Breast epithelium (tissue), 4 donors: Measurements from ENCODE around the gene G6PC3. TPM values are rescaled to one million over a fixed set of nuclear protein-coding genes. Genes with fewer than 3 reads are reported as not detected.
"Not testable (repeated sequence)": the region's sequence is repeated elsewhere in the genome, so short reads cannot be mapped to it uniquely, and the experiment has no call there.

ENCODE experiments used
- DNase-seq, 2 donors: peaks; one replicate each; pipeline ENCODE4 v3.0.0-alpha.2; 2019; ENCODE audit warnings: low spot score in 2 of 2
- H3K27ac ChIP-seq, 2 donors: fragments of 200-600 bp; sonication (generic) in 1 of 2; one replicate each; pipeline ENCODE4 v1.5.1; 2016 to 2019; ENCODE audit warnings: mild to moderate bottlenecking in 1 of 2
- H3K27me3 ChIP-seq, 2 donors: fragments of 200-600 bp; sonication (generic) in 1 of 2; one replicate each; pipeline versions ENCODE4 v1.5.1 to v1.6.0; 2017 to 2019; ENCODE audit warnings: control low read depth in 1 of 2, mild to moderate bottlenecking in 1 of 2
- H3K36me3 ChIP-seq: fragments of 200-600 bp; one replicate; pipeline ENCODE4 v1.5.1; 2019
- H3K4me1 ChIP-seq, 2 donors: fragments of 200-600 bp; sonication (generic); one replicate each; pipeline ENCODE4 v1.5.1; 2016 to 2019; ENCODE audit warnings: control low read depth in 1 of 2
- H3K4me3 ChIP-seq, 3 donors: fragments of 200-600 bp; sonication (generic); 1 replicate in 2 of 3; 2 replicates in 1 of 3; pipeline ENCODE4 v1.5.1; 2016 to 2019; ENCODE audit warnings: mild to moderate bottlenecking in 3 of 3, moderate library complexity in 2 of 3
- H3K9me3 ChIP-seq, 2 donors: fragments of 200-600 bp; sonication (generic) in 1 of 2; one replicate each; pipeline ENCODE4 v1.5.1; 2016 to 2019; ENCODE audit warnings: control low read depth in 1 of 2
- CTCF ChIP-seq, 3 donors: fragments of 450-650 bp; IDR thresholded peaks; one replicate each; pipeline ENCODE4 v1.5.1; 2016 to 2017; ENCODE audit warnings: antibody characterized with exemption in 3 of 3, mild to moderate bottlenecking in 3 of 3, moderate library complexity in 3 of 3
- POLR2A ChIP-seq: fragments of 450-650 bp; IDR thresholded peaks from one replicate; pipeline ENCODE4 v1.6.1; 2016; ENCODE audit warnings: antibody characterized with exemption, mild to moderate bottlenecking, moderate library complexity
- POLR2AphosphoS5 ChIP-seq, 3 donors: sonication (generic); formaldehyde crosslinking; IDR thresholded peaks; one replicate each; pipeline ENCODE4 v1.6.1; 2017; ENCODE audit warnings: antibody characterized with exemption in 3 of 3
- intact Hi-C: fragments of 100-400 bp; cut with DNase I; formaldehyde crosslinking; loops from one replicate; pipeline ENCODE4 v1.15.1; 2023; ENCODE audit warnings: low total_unique reads
- total RNA-seq, 3 donors: library from RNA; depleted of rRNA; stranded (reverse); fragments of >200 nt; gene quantifications; one replicate each; pipeline ENCODE4 v1.1.0, GENCODE V29; 2016

G6PC3 gene
- total RNA-seq, 3 donors from 2014 or later: 34.7 to 39.8 (median 35.4) TPM

GRCh38 chr17:44024853-44025252 is 45.7 kb upstream of the G6PC3 start:
- Histone ChIP-seq H3K27me3 (no peaks in the 10 kb centered on the region), H3K36me3 (no peaks in the 10 kb centered on the region), H3K9me3 (no peaks in the 10 kb centered on the region), H3K4me3 (no peak overlapping the region), H3K4me1 (no peaks in the 10 kb centered on the region), H3K27ac (no peak overlapping the region)
- DNase-seq: no peak
- TF ChIP-seq CTCF (IDR thresholded peaks at IDR 0.05) (no peak), POLR2AphosphoS5 (IDR thresholded peaks at IDR 0.05) (no peak), POLR2A (no peak)
- intact Hi-C loops: no loop called here

- Histone ChIP-seq H3K27me3 (no peaks in the 10 kb centered on the region), H3K4me1 (no peaks in the 10 kb centered on the region), H3K9me3 (no peaks in the 10 kb centered on the region), H3K27ac (no peak overlapping the region), H3K4me3 (no peak overlapping the region), H3K36me3 (no peaks in the 10 kb centered on the region)
- TF ChIP-seq POLR2A: no peak
- no peak for TF ChIP-seq POLR2AphosphoS5 (IDR thresholded peaks at IDR 0.05)
- no peak for TF ChIP-seq CTCF (IDR thresholded peaks at IDR 0.05)
- intact Hi-C loops: no loop called here
- DNase-seq: no peak
Observed at GRCh38 chr17:44029736-44030135, 40.8 kb upstream of the G6PC3 start.

GRCh38 chr17:44030482-44030881 is 40.1 kb upstream of the G6PC3 start:
- Histone ChIP-seq H3K36me3 (no peaks in the 10 kb centered on the region), H3K27me3 (no peaks in the 10 kb centered on the region), H3K27ac (no peak overlapping the region), H3K4me3 (no peak overlapping the region), H3K4me1 (no peaks in the 10 kb centered on the region), H3K9me3 (no peaks in the 10 kb centered on the region)
- TF ChIP-seq POLR2A: no peak
- no peak for TF ChIP-seq CTCF (IDR thresholded peaks at IDR 0.05)
- TF ChIP-seq POLR2AphosphoS5 (IDR thresholded peaks at IDR 0.05): no peak
- intact Hi-C loops: no loop called here
- no peak for DNase-seq

- intact Hi-C loops: no loop called here
- Histone ChIP-seq H3K36me3 (no peaks in the 10 kb centered on the region), H3K4me3 (no peak overlapping the region), H3K27me3 (no peaks in the 10 kb centered on the region), H3K27ac (no peak overlapping the region), H3K9me3 (no peaks in the 10 kb centered on the region), H3K4me1 (no peaks in the 10 kb centered on the region)
- no peak for DNase-seq
- TF ChIP-seq CTCF (IDR thresholded peaks at IDR 0.05) (no peak), POLR2AphosphoS5 (IDR thresholded peaks at IDR 0.05) (no peak)
Observed at GRCh38 chr17:44033861-44034408, 36.6 kb upstream of the G6PC3 start.

GRCh38 chr17:44034688-44035087 is 35.8 kb upstream of the G6PC3 start:
- H3K36me3 ChIP-seq, DNase-seq, H3K27ac ChIP-seq, H3K27me3 ChIP-seq, intact Hi-C loops, H3K4me1 ChIP-seq, H3K4me3 ChIP-seq, H3K9me3 ChIP-seq: not testable (repeated sequence)

GRCh38 chr17:44037471-44037870 is 33.1 kb upstream of the G6PC3 start:
- intact Hi-C loops: no loop called here
- no peak overlapping the region for H3K4me3 ChIP-seq
- H3K27me3 ChIP-seq: no peaks in the 10 kb centered on the region
- H3K27ac ChIP-seq: no peak overlapping the region
- H3K36me3 ChIP-seq: no peaks in the 10 kb centered on the region
- H3K4me1 ChIP-seq: peaks cover 0 to 4% of the 10 kb centered on the region in 2 donors
- TF ChIP-seq CTCF (IDR thresholded peaks at IDR 0.05) (no peak), POLR2AphosphoS5 (IDR thresholded peaks at IDR 0.05) (no peak), POLR2A (no peak)
- no peak for DNase-seq
- no peaks in the 10 kb centered on the region for H3K9me3 ChIP-seq
